Neural progenitor cell (in vitro differentiated cells): Measurements from ENCODE around the gene FCER2. TPM values are rescaled to one million over a fixed set of nuclear protein-coding genes. Genes with fewer than 3 reads are reported as not detected.
A peak's percentile ranks its signal among the peaks of the same experiment; 100 is the strongest.

Experiments used
- DNase-seq: peaks from one replicate; pipeline ENCODE4 v3.0.0-alpha.2; 2016; ENCODE audit warnings: low spot score
- H2AFZ ChIP-seq: fragments of 200-600 bp; sonication (generic); replicated peaks from 2 replicates; pipeline ENCODE4 v1.6.1; 2016; ENCODE audit warnings: antibody characterized with exemption
- H3F3A ChIP-seq: fragments of 200-600 bp; sonication (generic); 2 replicates; pipeline ENCODE4 v1.6.1; 2016; ENCODE audit warnings: antibody characterized with exemption, low read depth
- H3K27ac ChIP-seq: fragments of 200-600 bp; sonication (generic); 2 replicates; pipeline ENCODE4 v1.5.1; 2016; ENCODE audit warnings: mild to moderate bottlenecking
- H3K27me3 ChIP-seq: fragments of 200-600 bp; sonication (generic); 2 replicates; pipeline ENCODE4 v1.6.1; 2016; ENCODE audit warnings: mild to moderate bottlenecking, moderate library complexity
- H3K36me3 ChIP-seq: fragments of 200-600 bp; sonication (generic); 2 replicates; pipeline ENCODE4 v1.5.1; 2016
- H3K4me1 ChIP-seq: fragments of 200-600 bp; sonication (generic); 2 replicates; pipeline ENCODE4 v1.6.1; 2016; ENCODE audit warnings: mixed run types
- H3K4me2 ChIP-seq: fragments of 200-600 bp; sonication (generic); 2 replicates; pipeline ENCODE4 v1.6.1; 2016
- H3K4me3 ChIP-seq: fragments of 200-600 bp; sonication (generic); 2 replicates; pipeline ENCODE4 v1.5.1; 2016
- H3K79me2 ChIP-seq: fragments of 200-600 bp; sonication (generic); 2 replicates; pipeline ENCODE4 v1.6.1; 2016; ENCODE audit warnings: low read depth
- H3K9ac ChIP-seq: fragments of 200-600 bp; sonication (generic); 2 replicates; pipeline ENCODE4 v1.6.1; 2016
- H3K9me3 ChIP-seq: fragments of 200-600 bp; sonication (generic); 2 replicates; pipeline ENCODE4 v1.5.1; 2016; ENCODE audit warnings: low read depth
- H4K20me1 ChIP-seq: fragments of 200-600 bp; sonication (generic); 2 replicates; pipeline ENCODE4 v1.6.1; 2016; ENCODE audit warnings: low read depth
- H3K27ac Mint-ChIP-seq: 3 replicates; pipeline ENCODE4 v1.8.0; 2021; ENCODE audit warnings: mixed read lengths
- H3K27me3 Mint-ChIP-seq: 2 replicates; pipeline ENCODE4 v1.8.0; 2022; ENCODE audit warnings: low read depth, mild to moderate bottlenecking, inconsistent platforms, moderate library complexity, mixed read lengths; ENCODE audit not compliant: insufficient read depth
- H3K36me3 Mint-ChIP-seq: 3 replicates; pipeline ENCODE4 v1.8.0; 2021; ENCODE audit warnings: mixed read lengths
- H3K4me1 Mint-ChIP-seq: 3 replicates; pipeline ENCODE4 v1.8.0; 2021; ENCODE audit warnings: mixed read lengths
- H3K4me3 Mint-ChIP-seq: 3 replicates; pipeline ENCODE4 v1.8.0; 2021; ENCODE audit warnings: mild to moderate bottlenecking, moderate library complexity, mixed read lengths
- H3K9me3 Mint-ChIP-seq: 3 replicates; pipeline ENCODE4 v1.8.0; 2020; ENCODE audit warnings: mixed read lengths
- EZH2 ChIP-seq: fragments of 200-600 bp; sonication (generic); IDR thresholded peaks from 2 replicates; pipeline ENCODE4 v1.6.1; 2017; ENCODE audit warnings: antibody characterized with exemption, mild to moderate bottlenecking, moderate library complexity
- EZH2phosphoT487 ChIP-seq: fragments of 200-600 bp; sonication (generic); IDR thresholded peaks from 2 replicates; pipeline ENCODE4 v1.6.1; 2017; ENCODE audit warnings: antibody characterized with exemption
- total RNA-seq: library from RNA; depleted of rRNA; stranded (reverse); fragments of >200 nt; gene quantifications from 2 replicates; pipeline ENCODE4 v1.2.3, GENCODE V29; 2015; ENCODE audit warnings: low replicate concordance
- TF ChIP-seq, protein P1 (sequence below): fragments of 200-600 bp; sonication (generic); IDR thresholded peaks from 2 replicates; pipeline ENCODE4 v1.5.1; 2017; ENCODE audit warnings: antibody characterized with exemption, mild to moderate bottlenecking

The FCER2 gene
- total RNA-seq, 1 donor from 2014 or later = not detected

DNA sequence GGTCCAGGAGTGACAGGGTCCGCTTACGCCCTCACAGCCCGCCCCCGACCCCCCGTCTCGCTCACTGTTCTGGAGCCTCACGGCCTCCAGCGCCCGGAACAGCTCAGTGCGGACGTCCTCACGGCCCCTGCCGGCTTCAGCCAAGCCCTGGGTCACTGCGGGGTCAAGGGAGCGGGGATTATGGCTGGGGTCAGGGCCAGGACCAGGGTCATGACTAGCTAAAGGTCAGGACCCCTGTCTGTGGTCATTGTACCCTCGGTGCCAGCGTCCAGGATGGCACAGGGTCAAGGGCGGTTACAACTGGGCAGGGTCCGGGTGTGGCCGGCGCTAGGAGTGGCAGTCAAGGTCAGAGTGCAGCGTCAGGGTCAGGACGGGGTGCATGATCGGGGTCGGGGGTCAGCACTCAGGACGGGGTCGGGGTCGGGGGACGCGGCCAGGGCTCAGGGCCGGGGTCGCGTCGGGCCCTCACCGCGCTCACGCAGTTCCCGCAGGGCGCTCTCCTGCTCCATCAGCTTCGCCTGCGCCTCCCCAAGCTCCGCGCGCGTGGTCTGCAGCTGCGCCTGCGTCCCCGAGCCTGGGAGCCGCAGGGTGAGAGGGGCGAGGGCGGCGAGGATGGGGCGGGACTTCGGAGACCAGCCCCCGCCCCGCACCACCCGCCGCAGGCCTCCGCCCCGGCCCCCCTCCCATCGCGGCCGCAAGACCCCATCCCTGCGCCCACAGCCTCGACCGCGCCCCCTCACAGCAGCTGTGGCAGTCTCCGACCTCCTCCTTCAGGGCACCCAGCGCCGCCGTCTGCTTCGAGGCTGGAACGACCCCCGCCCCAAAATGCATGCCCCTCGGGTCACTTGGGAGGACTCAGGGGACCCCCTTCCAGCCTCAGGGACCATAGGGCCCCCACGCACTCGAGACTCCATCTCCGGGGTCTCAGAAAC lies 28.6 kb upstream of the FCER2 start:
- peak overlapping the region; percentile 41 for H3K4me3 Mint-ChIP-seq
- Histone ChIP-seq H3F3A (no peaks in the 10 kb centered on the region), H3K4me1 (no peaks in the 10 kb centered on the region), H3K27ac (no peak overlapping the region), H3K36me3 (no peaks in the 10 kb centered on the region), H3K9ac (no peak overlapping the region), H3K27me3 (peaks cover 100% of the 10 kb centered on the region), H3K4me2 (no peak overlapping the region), H3K9me3 (no peaks in the 10 kb centered on the region), H3K4me3 (no peak overlapping the region), H2AFZ (no peak overlapping the region), H3K79me2 (no peaks in the 10 kb centered on the region), H4K20me1 (peaks cover 4% of the 10 kb centered on the region)
- H3K4me1 Mint-ChIP-seq = no peaks in the 10 kb centered on the region
- no peaks in the 10 kb centered on the region for H3K36me3 Mint-ChIP-seq
- no peak overlapping the region for H3K27ac Mint-ChIP-seq
- peaks cover 48% of the 10 kb centered on the region for H3K27me3 Mint-ChIP-seq
- peak; percentile 79 for TF ChIP-seq EZH2phosphoT487
- TF ChIP-seq EZH2 = peak; percentile 80
- TF ChIP-seq, protein P1, sequence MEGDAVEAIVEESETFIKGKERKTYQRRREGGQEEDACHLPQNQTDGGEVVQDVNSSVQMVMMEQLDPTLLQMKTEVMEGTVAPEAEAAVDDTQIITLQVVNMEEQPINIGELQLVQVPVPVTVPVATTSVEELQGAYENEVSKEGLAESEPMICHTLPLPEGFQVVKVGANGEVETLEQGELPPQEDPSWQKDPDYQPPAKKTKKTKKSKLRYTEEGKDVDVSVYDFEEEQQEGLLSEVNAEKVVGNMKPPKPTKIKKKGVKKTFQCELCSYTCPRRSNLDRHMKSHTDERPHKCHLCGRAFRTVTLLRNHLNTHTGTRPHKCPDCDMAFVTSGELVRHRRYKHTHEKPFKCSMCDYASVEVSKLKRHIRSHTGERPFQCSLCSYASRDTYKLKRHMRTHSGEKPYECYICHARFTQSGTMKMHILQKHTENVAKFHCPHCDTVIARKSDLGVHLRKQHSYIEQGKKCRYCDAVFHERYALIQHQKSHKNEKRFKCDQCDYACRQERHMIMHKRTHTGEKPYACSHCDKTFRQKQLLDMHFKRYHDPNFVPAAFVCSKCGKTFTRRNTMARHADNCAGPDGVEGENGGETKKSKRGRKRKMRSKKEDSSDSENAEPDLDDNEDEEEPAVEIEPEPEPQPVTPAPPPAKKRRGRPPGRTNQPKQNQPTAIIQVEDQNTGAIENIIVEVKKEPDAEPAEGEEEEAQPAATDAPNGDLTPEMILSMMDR = no peak
- H3K9me3 Mint-ChIP-seq = peaks cover 3% of the 10 kb centered on the region
- no peak for DNase-seq

DNA sequence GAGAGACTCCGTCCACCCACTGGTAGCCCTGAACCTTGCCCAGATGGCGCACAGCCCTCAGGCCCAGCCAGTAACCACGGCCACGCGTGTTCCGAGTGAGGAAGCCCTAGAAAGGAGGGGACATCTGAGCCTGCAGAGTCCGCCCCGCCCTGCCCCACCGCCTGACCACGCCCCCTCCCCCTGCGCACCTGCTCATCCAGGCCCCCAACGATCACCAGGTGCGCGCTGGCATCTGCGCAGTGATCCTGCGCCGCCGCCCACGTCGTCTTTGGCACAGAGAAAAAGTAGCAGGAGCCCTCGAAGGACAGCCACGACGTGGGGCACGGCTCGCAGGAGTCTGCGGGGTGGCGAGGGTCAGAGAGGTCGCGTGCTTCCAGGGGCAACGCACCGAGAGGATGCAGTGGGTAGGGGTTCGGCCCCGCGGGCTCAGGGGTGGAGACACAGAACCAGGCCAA lies 27.9 kb upstream of the FCER2 start:
- Histone ChIP-seq H3K79me2 (no peaks in the 10 kb centered on the region), H2AFZ (no peak overlapping the region), H3K9ac (no peak overlapping the region), H4K20me1 (peaks cover 4% of the 10 kb centered on the region), H3F3A (no peaks in the 10 kb centered on the region), H3K4me3 (no peak overlapping the region), H3K27me3 (peaks cover 97% of the 10 kb centered on the region), H3K4me2 (no peak overlapping the region), H3K27ac (no peak overlapping the region), H3K4me1 (no peaks in the 10 kb centered on the region), H3K36me3 (no peaks in the 10 kb centered on the region), H3K9me3 (no peaks in the 10 kb centered on the region)
- Mint-ChIP-seq H3K4me3 (no peak overlapping the region), H3K27me3 (peaks cover 45% of the 10 kb centered on the region), H3K4me1 (no peaks in the 10 kb centered on the region), H3K36me3 (no peaks in the 10 kb centered on the region), H3K27ac (no peak overlapping the region), H3K9me3 (peaks cover 3% of the 10 kb centered on the region)
- TF ChIP-seq EZH2 (peak; percentile 44), EZH2phosphoT487 (no peak)
- TF ChIP-seq, protein P1 = no peak
- DNase-seq = no peak

DNA sequence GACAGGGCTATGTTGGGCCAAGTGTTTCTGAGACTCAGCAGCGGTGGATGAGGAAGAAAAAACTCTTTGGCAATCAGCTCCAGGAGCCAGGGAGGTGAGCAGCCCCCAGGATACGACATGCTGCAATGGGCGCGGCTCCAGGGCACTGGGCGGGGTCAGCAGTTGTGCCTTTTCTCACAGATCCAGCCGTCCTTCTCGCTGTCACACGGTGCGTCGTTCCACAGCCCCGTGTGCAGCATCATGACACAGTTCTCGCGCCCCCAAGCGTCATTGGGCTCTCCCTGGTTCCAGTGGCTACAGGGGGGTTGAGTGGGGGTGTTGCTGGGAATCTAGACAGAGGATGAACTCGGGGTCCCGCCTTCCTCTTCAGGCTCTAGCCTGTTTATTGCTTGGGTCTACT lies 27.3 kb upstream of the FCER2 start:
- peaks cover 3% of the 10 kb centered on the region for H3K9me3 Mint-ChIP-seq
- Histone ChIP-seq H4K20me1 (peaks cover 4% of the 10 kb centered on the region), H3K79me2 (no peaks in the 10 kb centered on the region), H3K9ac (no peak overlapping the region), H3K27me3 (peaks cover 97% of the 10 kb centered on the region), H3K4me2 (no peak overlapping the region), H3F3A (no peaks in the 10 kb centered on the region), H3K36me3 (no peaks in the 10 kb centered on the region), H3K27ac (no peak overlapping the region), H3K4me1 (no peaks in the 10 kb centered on the region), H3K4me3 (no peak overlapping the region), H2AFZ (no peak overlapping the region), H3K9me3 (no peaks in the 10 kb centered on the region)
- H3K27me3 Mint-ChIP-seq = peaks cover 47% of the 10 kb centered on the region
- no peak overlapping the region for H3K27ac Mint-ChIP-seq
- no peaks in the 10 kb centered on the region for H3K36me3 Mint-ChIP-seq
- no peak for DNase-seq
- H3K4me3 Mint-ChIP-seq = no peak overlapping the region
- TF ChIP-seq EZH2 (no peak), EZH2phosphoT487 (no peak)
- TF ChIP-seq, protein P1 = no peak
- no peaks in the 10 kb centered on the region for H3K4me1 Mint-ChIP-seq
